Smooth muscle cell (in vitro differentiated cells): ENCODE results near the gene YEATS2. TPM values are rescaled to one million over a fixed set of nuclear protein-coding genes. Genes with fewer than 3 reads are reported as not detected.

Experiments
- DNase-seq: peaks from one replicate; lab custom pipeline; 2025; ENCODE audit not compliant: unreplicated experiment; lab: John Stamatoyannopoulos, UW
- H2AFZ ChIP-seq: fragments of 200-600 bp; sonication (generic); 2 replicates; pipeline ENCODE4 v1.6.0; 2016; ENCODE audit warnings: antibody characterized with exemption, low read depth, mild to moderate bottlenecking
- H3F3A ChIP-seq: fragments of 200-600 bp; sonication (generic); 2 replicates; pipeline ENCODE4 v1.6.0; 2017; ENCODE audit warnings: antibody characterized with exemption, low read depth
- H3K27ac ChIP-seq: fragments of 200-600 bp; sonication (generic); 2 replicates; pipeline ENCODE4 v1.5.1; 2016; ENCODE audit warnings: low read depth, mild to moderate bottlenecking
- H3K27me3 ChIP-seq: fragments of 200-600 bp; sonication (generic); 2 replicates; pipeline ENCODE4 v1.6.1; 2016; ENCODE audit warnings: low read depth, mild to moderate bottlenecking
- H3K36me3 ChIP-seq: fragments of 200-600 bp; sonication (generic); 2 replicates; pipeline ENCODE4 v1.5.1; 2016; ENCODE audit warnings: low read depth
- H3K4me1 ChIP-seq: fragments of 200-600 bp; sonication (generic); 2 replicates; pipeline ENCODE4 v1.5.1; 2016; ENCODE audit warnings: low read depth
- H3K4me2 ChIP-seq: fragments of 200-600 bp; sonication (generic); 2 replicates; pipeline ENCODE4 v1.6.0; 2016; ENCODE audit warnings: mild to moderate bottlenecking
- H3K4me3 ChIP-seq: fragments of 200-600 bp; sonication (generic); 2 replicates; pipeline ENCODE4 v1.5.1; 2016; ENCODE audit warnings: mild to moderate bottlenecking
- H3K79me2 ChIP-seq: fragments of 200-600 bp; sonication (generic); 2 replicates; pipeline ENCODE4 v1.6.0; 2016; ENCODE audit warnings: low read depth, mild to moderate bottlenecking
- H3K9ac ChIP-seq: fragments of 200-600 bp; sonication (generic); 2 replicates; pipeline ENCODE4 v1.6.0; 2016; ENCODE audit warnings: low read depth
- H3K9me3 ChIP-seq: fragments of 200-600 bp; sonication (generic); replicated peaks from 2 replicates; pipeline ENCODE4 v1.5.1; 2016; ENCODE audit warnings: low read depth
- H4K20me1 ChIP-seq: fragments of 200-600 bp; sonication (generic); 2 replicates; pipeline ENCODE4 v1.6.0; 2016; ENCODE audit warnings: low read depth
- CTCF ChIP-seq: fragments of 200-600 bp; sonication (generic); IDR thresholded peaks from 2 replicates; pipeline ENCODE4 v1.5.1; 2017; ENCODE audit warnings: borderline replicate concordance, mild to moderate bottlenecking, antibody characterized with exemption; ENCODE audit not compliant: insufficient read depth, poor library complexity, severe bottlenecking
- WGBS: methylation state at CpG from one replicate; pipeline ENCODE4 v1.1.7; 2016; ENCODE audit warnings: low lambda C conversion rate; 5-methylcytosine and 5-hydroxymethylcytosine counted together
- polyA plus RNA-seq: library from polyadenylated mRNA; unstranded; fragments of >200 nt; fragmentation: Nextera tagmentation; extraction: Ambion mirVana; gene quantifications from 2 replicates; pipeline ENCODE4 v1.2.1, GENCODE V29; 2016
- total RNA-seq: library from RNA; depleted of rRNA; stranded (reverse); fragments of >200 nt; gene quantifications from 2 replicates; pipeline ENCODE4 v1.2.3, GENCODE V29; 2014

YEATS2 gene
- total and polyA plus RNA-seq, 2 experiments from 2014 or later, result 19.9 to 30.4 TPM

- Histone ChIP-seq H3K27ac (no peak overlapping the region), H4K20me1 (no peaks in the 10 kb centered on the region), H3K4me3 (no peak overlapping the region), H3K9ac (no peak overlapping the region), H3F3A (peaks cover 6% of the 10 kb centered on the region), H3K27me3 (no peaks in the 10 kb centered on the region), H3K36me3 (no peaks in the 10 kb centered on the region), H3K9me3 (no peaks in the 10 kb centered on the region), H3K4me2 (no peak overlapping the region), H2AFZ (no peak overlapping the region), H3K4me1 (no peaks in the 10 kb centered on the region), H3K79me2 (no peaks in the 10 kb centered on the region)
- DNase-seq, result no peak
- 93% methylated on average over 19 of the region's 20 CpGs for WGBS
- no peak for TF ChIP-seq CTCF
These were observed 119.3 kb downstream of the YEATS2 start for GRCh38 chr3:183816681-183817510.

- H3K9me3 ChIP-seq, result no peaks in the 10 kb centered on the region
- H2AFZ ChIP-seq, result no peak overlapping the region
- H3K27me3 ChIP-seq, result no peaks in the 10 kb centered on the region
- peaks cover 6% of the 10 kb centered on the region for H3F3A ChIP-seq
- 90% methylated on average over 9 of the region's 9 CpGs for WGBS
- H3K27ac ChIP-seq, result no peak overlapping the region
- H3K36me3 ChIP-seq, result no peaks in the 10 kb centered on the region
- H4K20me1 ChIP-seq, result no peaks in the 10 kb centered on the region
- no peak for TF ChIP-seq CTCF
- no peaks in the 10 kb centered on the region for H3K4me1 ChIP-seq
- no peak overlapping the region for H3K4me2 ChIP-seq
- H3K9ac ChIP-seq, result no peak overlapping the region
- no peak for DNase-seq
- no peak overlapping the region for H3K4me3 ChIP-seq
- H3K79me2 ChIP-seq, result no peaks in the 10 kb centered on the region
These were observed 120.0 kb downstream of the YEATS2 start for GRCh38 chr3:183817639-183818038.

GRCh38 chr3:183818041-183818620, 120.5 kb downstream of the YEATS2 start:
- Histone ChIP-seq H3F3A (peaks cover 1% of the 10 kb centered on the region), H3K79me2 (no peaks in the 10 kb centered on the region), H3K36me3 (no peaks in the 10 kb centered on the region), H4K20me1 (no peaks in the 10 kb centered on the region), H3K27ac (no peak overlapping the region), H3K4me2 (no peak overlapping the region), H3K9ac (no peak overlapping the region), H3K4me1 (no peaks in the 10 kb centered on the region), H2AFZ (no peak overlapping the region), H3K9me3 (no peaks in the 10 kb centered on the region), H3K27me3 (no peaks in the 10 kb centered on the region), H3K4me3 (no peak overlapping the region)
- 94% methylated on average over 14 of the region's 14 CpGs for WGBS
- DNase-seq, result no peak
- no peak for TF ChIP-seq CTCF
